CD4-positive, alpha-beta T cell treated with Interferon gamma for 1 hour (primary cell): Measurements from ENCODE around the gene C12orf43.

ENCODE experiments used
- DNase-seq: peaks from one replicate; pipeline ENCODE4 v3.0.0-alpha.2; 2020

C12orf43 gene

DNA sequence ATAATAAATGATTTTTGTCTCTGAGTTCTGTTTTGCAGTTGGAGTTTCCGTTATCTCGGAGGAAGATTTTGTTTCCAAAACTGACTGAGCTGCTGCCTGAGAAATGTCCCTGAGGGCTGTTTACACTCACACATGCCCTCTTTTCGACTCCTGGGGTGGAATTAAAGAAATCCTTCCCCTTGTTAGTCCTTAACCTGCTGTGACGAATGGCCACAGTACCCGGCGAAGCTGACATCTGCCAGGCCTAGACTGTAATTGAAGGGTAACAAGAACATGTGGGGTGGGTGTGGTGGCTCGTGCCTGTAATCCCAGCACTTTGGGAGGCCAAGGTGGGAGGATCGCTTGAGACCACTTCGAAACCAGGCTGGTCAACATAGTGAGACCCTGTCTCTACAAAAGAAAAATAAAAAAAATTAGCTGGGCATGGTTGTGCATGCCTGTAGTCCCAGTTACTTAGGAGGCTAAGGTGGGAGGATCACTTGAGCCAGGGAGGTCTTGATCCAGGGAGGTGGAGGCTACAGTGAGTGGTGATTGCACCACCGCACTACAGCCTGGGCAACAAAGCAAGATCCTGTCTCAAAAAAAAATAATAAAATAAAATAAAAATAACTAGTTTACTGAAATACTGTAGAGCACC lies 14.4 kb upstream of the C12orf43 start:
- DNase-seq = no peak

DNA sequence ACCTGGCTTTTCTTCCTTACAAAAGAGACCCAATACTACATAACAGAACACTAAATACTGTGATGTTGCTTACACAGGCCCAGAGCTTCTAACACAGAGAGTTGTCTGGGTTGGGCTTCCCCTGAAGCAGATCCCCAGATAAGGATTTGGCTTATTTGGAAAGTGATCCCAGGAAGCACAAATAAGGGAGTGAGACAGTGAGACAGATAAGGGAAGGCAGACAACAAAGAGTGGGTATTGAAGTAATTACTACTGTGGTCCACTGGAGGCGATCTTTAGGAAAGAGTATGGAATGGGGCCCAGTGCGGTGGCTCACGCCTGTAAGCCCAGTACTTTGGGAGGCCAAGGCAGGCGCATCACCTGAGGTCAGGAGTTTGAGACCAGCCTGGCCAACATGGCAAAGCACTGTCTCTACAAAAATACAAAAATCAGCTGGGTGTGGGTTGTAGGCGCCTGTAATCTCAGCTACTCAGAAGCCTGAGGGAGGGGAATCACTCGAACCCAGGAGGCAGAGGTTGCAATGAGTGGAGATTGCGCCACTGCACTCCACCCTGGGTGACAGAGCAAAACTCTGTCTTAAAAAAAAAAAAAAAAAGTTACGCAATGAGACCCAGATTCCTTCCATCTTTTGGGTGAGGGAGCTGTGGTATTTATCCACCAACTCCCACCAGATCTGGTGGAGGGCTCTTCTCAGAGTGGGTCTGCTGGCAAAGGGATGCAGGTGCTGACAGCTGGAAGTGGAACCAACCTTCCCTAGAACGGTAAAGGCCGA lies 10.2 kb upstream of the C12orf43 start:
- DNase-seq = peak; percentile 13

DNA sequence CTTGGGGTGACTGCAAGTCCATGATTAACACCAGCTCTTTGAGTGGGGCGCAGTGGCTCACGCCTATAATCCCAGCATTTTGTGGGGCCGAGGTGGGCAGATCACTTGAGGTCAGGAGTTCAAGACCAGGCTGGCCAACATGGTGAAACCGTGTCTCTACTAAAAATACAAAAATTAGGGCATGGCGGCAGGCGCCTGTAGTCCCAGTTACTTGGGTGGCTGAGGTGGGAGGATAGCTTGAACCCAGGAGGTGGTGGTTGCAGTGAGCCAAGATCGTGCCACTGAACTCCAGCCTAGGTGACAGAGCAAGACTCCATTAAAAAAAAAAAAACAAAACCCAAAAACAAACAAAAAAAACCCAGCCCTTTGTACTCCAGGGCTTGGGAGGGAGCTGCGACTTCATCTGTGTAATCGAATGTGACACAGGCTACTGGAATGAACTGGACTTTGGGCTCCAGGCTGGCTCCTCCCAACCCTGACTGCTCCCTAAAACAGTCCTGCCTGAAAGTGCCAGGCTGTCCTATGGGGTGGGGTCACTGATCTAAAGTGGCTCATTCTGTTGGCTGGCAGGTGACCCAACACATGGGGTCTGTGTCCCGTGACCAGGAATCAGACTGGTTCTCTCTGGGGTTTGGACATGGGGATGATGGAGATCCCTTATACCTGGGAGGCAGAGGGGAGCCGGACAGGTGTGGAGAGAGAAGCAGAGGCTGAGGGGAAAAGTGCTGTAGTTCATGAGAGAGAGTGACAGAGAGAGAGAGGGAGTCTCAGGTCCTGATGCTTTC lies 9.3 kb upstream of the C12orf43 start:
- DNase-seq = no peak

DNA sequence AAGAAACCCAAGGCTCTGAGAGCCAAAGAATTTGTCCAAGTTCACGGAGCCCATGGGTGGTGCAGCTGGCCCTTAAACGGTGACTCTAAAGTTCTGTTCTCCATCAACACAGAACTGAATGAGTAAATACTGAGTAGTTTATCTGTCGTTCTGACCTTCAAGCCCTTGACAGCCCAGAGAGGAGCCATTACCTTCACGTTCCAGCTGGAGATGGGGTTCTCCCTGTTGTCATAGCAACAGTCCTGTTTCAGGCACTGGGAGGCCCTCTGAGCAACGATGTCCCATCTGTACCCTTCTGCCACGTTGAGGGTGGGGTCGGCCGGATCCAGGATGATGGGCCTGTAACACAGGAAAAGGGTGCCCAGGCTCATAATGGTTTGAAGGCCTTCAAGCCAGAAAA lies 7.5 kb upstream of the C12orf43 start:
- DNase-seq = no peak

DNA sequence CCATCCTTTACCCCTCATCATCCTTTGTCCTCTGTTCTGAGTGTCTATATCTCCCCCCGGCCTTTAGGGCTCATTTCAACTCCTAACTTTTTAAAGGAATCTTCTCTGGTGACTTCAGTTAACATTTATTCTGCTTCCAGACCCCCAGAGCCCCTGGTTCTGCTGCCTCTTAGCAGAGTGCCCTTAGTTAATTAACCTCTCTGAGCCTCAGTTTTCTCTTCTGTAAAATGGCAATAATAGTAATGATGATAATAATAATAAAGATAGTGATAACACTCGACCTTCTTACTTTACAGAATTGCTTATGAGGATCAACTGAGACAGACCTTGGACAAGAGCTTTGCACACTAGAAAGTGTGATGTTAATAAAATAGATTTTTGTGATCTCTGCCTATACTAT lies 6.4 kb upstream of the C12orf43 start:
- DNase-seq = no peak

DNA sequence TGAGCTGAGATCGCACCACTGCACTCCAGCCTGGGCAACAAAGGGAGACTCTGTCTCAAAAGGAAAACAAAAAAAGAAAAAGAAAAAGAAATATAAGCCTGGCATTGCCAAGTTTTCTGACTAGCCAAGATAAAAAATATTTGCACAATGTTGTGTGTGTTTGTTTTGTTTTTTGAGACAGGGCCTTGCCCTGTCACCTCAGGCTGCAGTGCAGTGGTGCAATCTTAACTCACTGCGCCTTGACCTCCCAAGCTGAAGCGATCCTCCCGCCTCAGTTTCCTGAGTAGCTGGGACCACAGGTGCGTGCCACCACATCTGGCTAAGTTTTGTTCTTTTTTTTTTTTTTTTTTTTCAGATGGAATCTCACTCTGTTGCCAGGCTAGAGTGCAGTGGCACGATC lies 5.5 kb upstream of the C12orf43 start:
- DNase-seq = no peak

DNA sequence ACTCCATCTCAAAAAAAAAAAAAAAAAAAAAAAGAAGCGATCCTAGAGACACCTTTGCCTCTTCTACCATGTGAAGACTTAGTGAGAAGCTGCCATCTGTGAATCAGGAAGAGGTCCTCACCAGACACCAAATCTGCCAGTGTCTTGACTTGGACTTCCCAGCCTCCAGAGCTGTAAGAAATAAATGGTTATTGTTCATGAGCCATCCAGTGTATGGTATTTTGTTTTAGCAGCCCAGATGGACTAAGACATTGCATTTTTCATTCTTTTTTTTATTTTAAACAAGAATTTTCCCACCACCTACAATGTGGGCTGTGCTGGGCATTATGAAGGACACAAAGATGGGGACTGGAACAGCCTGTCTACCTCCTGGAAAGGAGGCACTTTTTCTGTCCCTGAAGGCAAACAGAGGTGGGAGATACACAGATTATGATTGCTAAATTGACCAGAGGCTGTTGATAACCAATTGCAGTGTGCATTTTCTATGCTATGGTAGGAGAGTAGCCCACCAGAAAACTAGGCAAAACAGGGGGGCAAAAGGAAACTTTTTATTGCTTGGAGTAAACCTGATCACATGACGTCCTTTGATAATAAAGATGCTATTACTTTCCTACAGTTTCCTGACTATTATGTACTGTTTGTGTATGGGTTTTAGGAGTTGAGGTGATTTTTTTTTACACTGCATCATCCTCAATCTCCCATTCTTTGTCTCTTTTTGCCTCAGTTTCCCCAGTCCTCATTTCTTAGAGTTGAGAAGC lies 2.8 kb upstream of the C12orf43 start:
- DNase-seq = no peak

DNA sequence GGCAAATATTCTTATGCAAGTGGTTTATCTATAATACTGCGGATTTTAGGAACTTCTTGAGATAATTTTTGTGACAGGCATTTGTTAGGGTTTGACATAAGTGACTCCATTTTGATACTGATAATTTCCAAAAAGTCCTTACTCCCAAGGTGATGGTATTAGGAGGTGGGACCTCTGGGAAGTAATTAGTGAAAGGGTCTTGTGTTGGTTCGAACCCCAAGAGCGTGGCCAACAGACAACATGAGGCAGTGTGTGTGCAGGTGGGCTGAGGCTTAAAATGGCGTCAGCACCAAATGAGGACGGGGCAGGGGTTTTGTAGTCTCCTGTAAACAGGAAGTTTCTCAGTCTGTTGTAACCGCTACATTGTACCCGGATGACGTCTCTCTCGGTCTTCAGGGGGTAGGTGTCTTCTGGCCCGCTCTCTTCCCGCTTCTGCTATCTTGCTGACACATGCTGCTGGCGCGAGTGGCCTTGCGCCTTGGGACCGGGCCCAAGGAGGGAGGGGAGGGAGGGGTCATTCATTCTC lies 1.7 kb upstream of the C12orf43 start:
- peak; percentile 34 for DNase-seq

DNA sequence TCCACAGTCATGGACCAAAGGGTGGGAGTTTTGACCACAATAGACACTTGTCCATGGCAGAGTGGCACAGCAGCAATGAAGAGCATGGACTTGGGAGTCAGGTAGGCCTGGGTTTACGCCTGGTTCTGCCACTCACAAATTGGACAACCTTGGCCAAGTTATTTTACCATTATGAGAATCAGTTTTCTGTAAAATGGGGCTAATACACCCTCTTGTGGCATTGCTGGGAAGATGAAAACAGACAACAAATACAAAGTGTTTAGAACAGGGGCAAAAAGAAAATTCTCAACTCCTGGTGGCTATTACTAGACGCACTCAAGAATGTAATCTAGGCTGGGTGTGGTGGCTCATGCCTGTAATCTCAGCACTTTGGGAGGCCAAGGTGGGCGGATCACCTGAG lies 2.6 kb downstream of the C12orf43 start:
- DNase-seq = no peak

DNA sequence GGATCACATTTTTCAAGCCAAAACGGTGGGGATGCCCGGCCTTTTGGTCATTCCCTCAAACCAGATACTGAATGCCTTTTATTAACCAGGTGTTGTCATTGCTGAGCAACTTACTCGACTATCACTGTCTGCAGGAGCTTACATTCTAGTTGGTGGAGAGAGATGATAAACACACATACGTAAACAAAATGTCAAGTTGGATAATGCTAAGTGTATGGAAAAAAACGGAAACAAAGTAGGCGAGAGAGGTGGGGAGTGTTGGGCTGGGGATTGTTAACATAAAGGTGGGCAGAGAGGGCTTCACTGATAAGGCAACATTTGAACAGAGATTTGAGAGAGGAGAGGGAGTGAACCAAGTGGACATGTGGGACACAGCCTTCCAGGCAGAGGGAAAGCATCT lies 4.5 kb downstream of the C12orf43 start:
- no peak for DNase-seq

DNA sequence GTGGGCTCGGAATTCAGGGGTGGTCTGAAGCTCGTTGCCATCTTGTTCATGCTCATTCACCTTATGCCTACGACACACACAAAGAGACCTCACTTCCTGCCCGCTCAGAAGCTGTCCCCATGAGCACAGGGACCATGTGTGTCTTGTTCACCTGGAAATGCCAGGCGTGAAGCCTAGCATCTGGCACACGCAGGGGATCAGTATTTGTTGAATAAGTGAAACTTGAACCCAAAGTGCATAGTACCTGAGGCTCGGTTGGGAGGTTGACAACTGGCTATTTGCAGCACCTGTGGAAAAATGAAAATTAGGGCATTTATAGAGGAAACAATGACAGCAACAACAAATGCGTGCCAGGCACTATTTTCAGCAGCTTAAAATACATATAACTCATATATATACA lies 5.4 kb downstream of the C12orf43 start:
- DNase-seq = no peak

DNA sequence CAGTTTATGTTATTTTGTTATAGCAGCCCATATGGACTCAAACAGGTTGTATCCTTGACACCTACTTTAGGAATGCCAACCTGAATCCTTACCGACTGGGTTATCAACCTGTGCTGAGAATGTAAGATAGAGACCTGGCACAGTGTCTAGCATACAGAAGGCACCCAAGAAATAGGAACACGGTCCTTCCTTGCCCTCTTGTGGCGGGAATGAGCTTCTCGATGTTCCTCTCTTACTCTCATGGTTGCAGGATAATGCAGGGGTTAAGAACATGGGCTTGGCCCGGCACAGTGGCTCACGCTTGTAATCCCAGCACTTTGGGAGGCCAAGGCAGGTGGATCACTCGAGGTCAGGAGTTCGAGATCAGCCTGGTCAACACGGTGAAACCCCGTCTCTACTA lies 6.5 kb downstream of the C12orf43 start:
- DNase-seq = no peak

DNA sequence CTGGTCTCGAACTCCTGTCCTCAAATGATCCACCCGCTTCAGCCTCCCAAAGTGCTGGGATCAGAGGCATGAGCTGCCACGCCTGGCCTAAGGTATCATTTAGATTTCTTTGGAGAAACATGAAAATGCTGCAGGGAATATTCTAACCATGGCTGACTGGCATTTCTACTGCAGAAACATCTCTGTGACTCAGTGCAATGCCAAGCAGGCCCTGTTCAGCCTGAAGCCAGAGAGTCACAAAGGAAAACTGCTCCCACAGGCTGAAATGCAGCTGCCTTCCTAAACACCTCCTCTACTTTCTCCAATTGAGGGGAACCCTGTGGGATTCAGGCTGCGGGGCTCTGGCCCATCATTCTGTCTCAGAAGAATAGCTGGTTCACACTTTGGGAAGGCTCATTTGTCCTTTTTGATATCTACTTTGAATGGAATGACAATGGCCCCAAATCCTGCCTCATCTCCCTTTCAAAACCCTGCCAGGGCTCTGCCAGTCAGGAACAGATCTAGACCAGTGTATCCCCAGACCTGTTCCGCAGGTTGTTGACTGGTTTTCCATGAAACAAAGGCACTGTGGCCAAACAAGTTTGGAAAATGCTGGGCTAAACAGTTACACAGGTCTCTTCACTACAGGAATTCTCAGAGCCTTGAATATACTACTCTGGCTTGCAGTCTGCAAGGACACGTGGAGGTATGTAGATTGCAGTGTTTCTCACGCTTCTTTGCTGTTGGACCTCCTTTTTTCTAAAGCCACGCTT lies 7.8 kb downstream of the C12orf43 start:
- DNase-seq = no peak

DNA sequence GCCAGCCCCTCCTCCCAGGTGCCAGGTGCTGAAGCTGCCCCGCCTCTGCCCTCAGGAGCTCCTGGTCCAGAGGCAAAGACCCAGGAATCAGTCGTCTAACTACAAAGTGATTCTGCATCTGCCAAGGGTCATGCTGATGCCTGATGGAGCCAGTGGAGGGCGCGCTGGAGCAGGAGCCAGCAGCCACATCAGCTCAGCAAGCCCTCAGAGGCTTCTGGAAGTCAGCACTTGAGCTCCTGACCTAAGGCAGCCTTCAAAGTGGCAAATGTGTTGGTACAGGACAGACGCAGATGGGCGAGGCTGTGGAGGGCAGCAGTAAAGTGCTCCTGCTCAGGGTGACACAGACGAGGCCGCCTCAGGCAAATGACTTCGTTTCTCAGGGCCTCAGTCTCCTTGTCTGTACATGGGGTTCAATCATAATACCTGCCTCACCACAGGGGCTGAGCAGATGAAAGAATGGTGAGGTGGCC lies 10.9 kb downstream of the C12orf43 start:
- peak; percentile 41 for DNase-seq

DNA sequence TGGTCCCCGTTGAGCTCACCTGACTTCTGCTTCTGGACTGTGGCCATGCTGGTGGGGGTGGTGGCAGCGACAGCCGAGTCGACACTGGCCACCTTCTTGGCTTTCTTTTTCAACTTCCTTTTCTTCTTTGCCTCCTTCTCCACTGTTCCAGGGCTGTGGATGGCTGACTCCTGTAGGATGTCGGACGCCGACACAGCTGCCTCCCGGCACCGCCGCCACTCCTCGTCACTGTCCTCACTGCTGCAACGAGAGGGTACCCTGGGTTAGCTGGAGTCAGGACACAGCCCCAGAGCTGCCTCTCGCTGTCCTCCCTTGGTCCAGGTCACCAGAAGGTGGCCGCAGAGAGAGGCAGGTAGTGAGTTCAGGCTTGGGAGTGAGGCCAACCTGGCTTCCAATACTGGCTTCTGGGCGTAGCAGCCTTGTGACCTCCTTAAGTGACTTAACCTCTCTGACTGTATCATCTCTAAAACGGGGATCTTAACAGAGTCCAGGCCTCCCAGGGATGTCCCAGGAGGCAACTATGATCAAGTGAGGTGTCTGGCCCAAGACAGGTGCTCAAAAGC lies 12.0 kb downstream of the C12orf43 start:
- no peak for DNase-seq

DNA sequence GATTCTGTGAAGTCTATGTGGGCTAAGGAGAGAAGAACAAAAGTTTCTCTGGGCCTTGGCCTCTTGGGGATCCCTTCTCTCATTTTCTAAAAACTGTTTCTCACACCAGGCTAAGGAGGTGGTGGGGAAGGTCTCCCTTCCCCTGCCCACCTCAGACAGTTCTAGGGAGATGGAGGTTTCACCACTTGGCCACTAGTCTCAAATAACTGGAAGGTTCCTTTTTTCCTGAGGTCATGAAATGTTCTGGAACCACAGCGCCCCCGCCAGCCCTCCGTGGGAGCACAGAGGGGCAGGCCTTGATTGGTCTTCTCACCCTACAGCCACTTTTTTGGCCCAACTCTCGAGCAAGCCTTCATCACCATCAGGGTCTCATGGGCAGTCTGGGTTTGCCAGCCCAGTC lies 12.6 kb downstream of the C12orf43 start:
- DNase-seq = no peak

DNA sequence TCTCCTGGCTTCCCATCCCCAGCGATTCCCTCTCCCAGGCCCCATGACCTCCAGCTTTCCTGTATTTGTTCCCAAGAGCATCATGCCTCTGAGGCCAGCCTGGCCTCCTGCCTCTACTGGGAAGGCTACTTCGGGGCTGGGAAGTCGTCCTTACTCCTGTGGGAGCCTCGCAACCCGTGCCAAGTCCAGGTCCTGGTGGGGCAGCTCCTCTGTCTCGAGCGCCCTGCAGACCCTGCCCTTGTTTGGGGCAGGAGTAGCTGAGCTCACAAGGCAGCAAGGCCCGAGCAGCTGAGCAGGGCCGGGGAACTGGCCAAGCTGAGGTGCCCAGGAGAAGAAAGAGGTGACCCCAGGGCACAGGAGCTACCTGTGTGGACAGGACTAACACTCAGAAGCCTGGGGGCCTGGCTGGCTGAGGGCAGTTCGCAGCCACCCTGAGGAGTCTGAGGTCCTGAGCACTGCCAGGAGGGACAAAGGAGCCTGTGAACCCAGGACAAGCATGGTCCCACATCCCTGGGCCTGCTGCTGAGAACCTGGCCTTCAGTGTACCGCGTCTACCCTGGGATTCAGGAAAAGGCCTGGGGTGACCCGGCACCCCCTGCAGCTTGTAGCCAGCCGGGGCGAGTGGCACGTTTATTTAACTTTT lies 14.3 kb downstream of the C12orf43 start:
- DNase-seq = no peak

DNA sequence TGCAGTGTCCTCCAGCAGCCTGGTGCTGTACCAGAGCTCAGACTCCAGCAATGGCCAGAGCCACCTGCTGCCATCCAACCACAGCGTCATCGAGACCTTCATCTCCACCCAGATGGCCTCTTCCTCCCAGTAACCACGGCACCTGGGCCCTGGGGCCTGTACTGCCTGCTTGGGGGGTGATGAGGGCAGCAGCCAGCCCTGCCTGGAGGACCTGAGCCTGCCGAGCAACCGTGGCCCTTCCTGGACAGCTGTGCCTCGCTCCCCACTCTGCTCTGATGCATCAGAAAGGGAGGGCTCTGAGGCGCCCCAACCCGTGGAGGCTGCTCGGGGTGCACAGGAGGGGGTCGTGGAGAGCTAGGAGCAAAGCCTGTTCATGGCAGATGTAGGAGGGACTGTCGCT lies 15.2 kb downstream of the C12orf43 start:
- no peak for DNase-seq

DNA sequence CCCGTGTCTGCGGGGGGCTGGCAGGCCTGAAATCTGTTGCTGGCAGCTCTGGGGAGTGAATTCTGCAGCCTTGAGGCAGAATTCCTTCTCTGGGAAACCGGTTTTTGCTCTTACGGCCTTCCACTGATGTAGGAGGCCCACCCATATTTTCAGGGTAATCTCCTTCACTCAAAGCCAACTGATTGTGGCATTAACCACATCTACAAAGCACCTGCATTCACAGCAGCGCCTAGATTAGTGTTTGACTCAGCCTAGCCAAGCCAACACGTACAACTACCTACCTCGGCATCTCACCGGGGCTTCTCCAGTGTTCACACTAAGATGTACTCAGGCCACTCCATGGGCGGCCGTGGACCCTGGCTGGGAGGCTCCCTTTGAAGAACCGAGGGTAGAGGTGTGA lies 15.8 kb downstream of the C12orf43 start:
- DNase-seq = no peak

DNA sequence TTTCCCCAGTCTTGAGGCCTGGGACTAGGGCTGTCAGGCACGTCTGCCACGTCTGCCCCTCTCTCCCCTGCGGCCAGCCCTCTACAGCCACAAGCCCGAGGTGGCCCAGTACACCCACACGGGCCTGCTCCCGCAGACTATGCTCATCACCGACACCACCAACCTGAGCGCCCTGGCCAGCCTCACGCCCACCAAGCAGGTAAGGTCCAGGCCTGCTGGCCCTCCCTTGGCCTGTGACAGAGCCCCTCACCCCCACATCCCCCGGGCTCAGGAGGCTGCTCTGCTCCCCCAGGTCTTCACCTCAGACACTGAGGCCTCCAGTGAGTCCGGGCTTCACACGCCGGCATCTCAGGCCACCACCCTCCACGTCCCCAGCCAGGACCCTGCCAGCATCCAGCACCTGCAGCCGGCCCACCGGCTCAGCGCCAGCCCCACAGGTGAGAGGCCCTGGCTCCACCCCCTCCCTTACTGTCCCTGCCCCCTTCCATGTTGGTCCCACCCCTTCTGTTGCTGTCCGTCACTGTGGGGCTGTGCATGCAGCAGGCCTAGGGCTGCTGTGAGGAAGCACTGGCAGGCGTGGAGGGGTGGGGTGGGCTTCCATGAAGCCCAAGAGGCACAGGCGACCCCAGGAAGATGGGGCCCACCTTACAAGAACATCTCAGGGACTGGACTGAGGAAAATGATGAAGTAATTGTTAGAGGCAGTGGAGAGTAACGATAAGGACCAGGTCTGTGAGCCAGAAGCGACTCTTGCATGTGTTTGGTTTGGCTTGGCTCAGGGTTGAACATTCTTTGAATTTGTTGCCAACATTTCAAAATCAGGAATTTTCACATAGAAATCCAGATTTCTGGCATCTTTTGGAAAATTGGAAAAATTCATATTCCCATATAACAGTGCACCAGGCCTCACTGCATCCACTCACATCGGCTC lies 16.8 kb downstream of the C12orf43 start:
- no peak for DNase-seq
